Measurements from ENCODE around the gene CPEB1. TPM values are rescaled to one million over a fixed set of nuclear protein-coding genes. Genes with fewer than 3 reads are reported as not detected.
"Not testable (repeated sequence)": the region's sequence is repeated elsewhere in the genome, so short reads cannot be mapped to it uniquely, and the experiment has no call there.

The CPEB1 gene
- total RNA-seq, 1 experiment from 2014 or later = 0.37 TPM

GRCh38 chr15:82662641-82663040 lies 15.5 kb upstream of the CPEB1 start:
- Histone ChIP-seq H3K27ac (no peak overlapping the region), H3K4me1 (replicated peaks) (no peaks in the 10 kb centered on the region), H3K27me3 (replicated peaks) (no peaks in the 10 kb centered on the region), H3K36me3 (no peaks in the 10 kb centered on the region), H3K9me3 (replicated peaks) (no peaks in the 10 kb centered on the region), H3K4me3 (no peak overlapping the region)
- DNase-seq (ENCODE audit: low read depth in 1 of 2, low spot score in 2 of 2) = no peak

- Histone ChIP-seq H3K4me3 (no peak overlapping the region), H3K36me3 (no peaks in the 10 kb centered on the region), H3K4me1 (replicated peaks) (no peaks in the 10 kb centered on the region), H3K9me3 (replicated peaks) (no peaks in the 10 kb centered on the region), H3K27me3 (replicated peaks) (no peaks in the 10 kb centered on the region), H3K27ac (no peak overlapping the region)
- DNase-seq (ENCODE audit: low read depth in 1 of 2, low spot score in 2 of 2) = no peak
Measured at GRCh38 chr15:82660378-82660777, 13.2 kb upstream of the CPEB1 start.

GRCh38 chr15:82656641-82657266 lies 9.6 kb upstream of the CPEB1 start:
- Histone ChIP-seq H3K4me1 (replicated peaks) (no peaks in the 10 kb centered on the region), H3K36me3 (no peaks in the 10 kb centered on the region), H3K27me3 (replicated peaks) (no peaks in the 10 kb centered on the region), H3K4me3 (no peak overlapping the region), H3K27ac (no peak overlapping the region), H3K9me3 (replicated peaks) (no peaks in the 10 kb centered on the region)
- DNase-seq (ENCODE audit: low read depth in 1 of 2, low spot score in 2 of 2) = no peak

GRCh38 chr15:82655606-82656005 lies 8.4 kb upstream of the CPEB1 start:
- Histone ChIP-seq H3K36me3 (no peaks in the 10 kb centered on the region), H3K4me3 (no peak overlapping the region), H3K4me1 (replicated peaks) (no peaks in the 10 kb centered on the region), H3K27ac (no peak overlapping the region), H3K9me3 (replicated peaks) (no peaks in the 10 kb centered on the region), H3K27me3 (replicated peaks) (no peaks in the 10 kb centered on the region)
- DNase-seq (ENCODE audit: low read depth in 1 of 2, low spot score in 2 of 2) = no peak

- no peak for DNase-seq (ENCODE audit: low read depth in 1 of 2, low spot score in 2 of 2)
- no peak overlapping the region for H3K27ac ChIP-seq
Measured at GRCh38 chr15:82653483-82654168, 6.5 kb upstream of the CPEB1 start.

GRCh38 chr15:82651708-82652107 lies 4.5 kb upstream of the CPEB1 start:
- H3K27me3 ChIP-seq (replicated peaks) = peaks cover 18% of the 10 kb centered on the region
- DNase-seq (ENCODE audit: low read depth in 1 of 2, low spot score in 2 of 2) = no peak
- peaks cover 7% of the 10 kb centered on the region for H3K9me3 ChIP-seq (replicated peaks)
- no peak overlapping the region for H3K27ac ChIP-seq
- no peaks in the 10 kb centered on the region for H3K36me3 ChIP-seq
- no peak overlapping the region for H3K4me3 ChIP-seq
- peaks cover 15% of the 10 kb centered on the region for H3K4me1 ChIP-seq (replicated peaks)

More at GRCh38 chr15:82653483-82654168, 6.5 kb upstream of the CPEB1 start:
- Histone ChIP-seq H3K27me3 (replicated peaks) (no peaks in the 10 kb centered on the region; the same call in 1 of the 2 replicates), H3K9me3 (replicated peaks) (no peaks in the 10 kb centered on the region), H3K4me1 (replicated peaks) (no peaks in the 10 kb centered on the region), H3K36me3 (no peaks in the 10 kb centered on the region), H3K4me3 (no peak overlapping the region)

- peaks cover 8% of the 10 kb centered on the region for H3K9me3 ChIP-seq (replicated peaks)
- peaks cover 15% of the 10 kb centered on the region for H3K4me1 ChIP-seq (replicated peaks)
- H3K27ac ChIP-seq = no peak overlapping the region
- peaks cover 24% of the 10 kb centered on the region for H3K27me3 ChIP-seq (replicated peaks)
- no peaks in the 10 kb centered on the region for H3K36me3 ChIP-seq
- H3K4me3 ChIP-seq = no peak overlapping the region
- no peak for DNase-seq (ENCODE audit: low read depth in 1 of 2, low spot score in 2 of 2)
Measured at GRCh38 chr15:82650046-82650670, 3.0 kb upstream of the CPEB1 start.

GRCh38 chr15:82649226-82649999 lies 2.2 kb upstream of the CPEB1 start:
- peaks cover 15% of the 10 kb centered on the region for H3K4me1 ChIP-seq (replicated peaks)
- DNase-seq (ENCODE audit: low read depth in 1 of 2, low spot score in 2 of 2) = no peak
- peaks cover 24% of the 10 kb centered on the region for H3K27me3 ChIP-seq (replicated peaks)
- H3K9me3 ChIP-seq (replicated peaks) = peaks cover 8% of the 10 kb centered on the region
- H3K27ac ChIP-seq = no peak overlapping the region
- H3K4me3 ChIP-seq = no peak overlapping the region
- H3K36me3 ChIP-seq = no peaks in the 10 kb centered on the region

- H3K4me3 ChIP-seq = peak overlapping the region; percentile 43
- H3K36me3 ChIP-seq = no peaks in the 10 kb centered on the region
- peaks cover 15% of the 10 kb centered on the region for H3K4me1 ChIP-seq (replicated peaks)
- no peak overlapping the region for H3K27ac ChIP-seq
- H3K9me3 ChIP-seq (replicated peaks) = peaks cover 8% of the 10 kb centered on the region
- no peak for DNase-seq (ENCODE audit: low read depth in 1 of 2, low spot score in 2 of 2)
- peaks cover 24% of the 10 kb centered on the region for H3K27me3 ChIP-seq (replicated peaks)
Measured at GRCh38 chr15:82648257-82649103, 1.3 kb upstream of the CPEB1 start.

- Histone ChIP-seq H3K4me1 (replicated peaks) (peaks cover 15% of the 10 kb centered on the region), H3K36me3 (no peaks in the 10 kb centered on the region), H3K4me3 (peak overlapping the region; percentile 43), H3K27ac (no peak overlapping the region), H3K27me3 (replicated peaks) (peaks cover 24% of the 10 kb centered on the region), H3K9me3 (replicated peaks) (peaks cover 8% of the 10 kb centered on the region)
- no peak for DNase-seq (ENCODE audit: low read depth in 1 of 2, low spot score in 2 of 2)
Measured at GRCh38 chr15:82647835-82648256, 683 bp upstream of the CPEB1 start.

- H3K4me1 ChIP-seq (replicated peaks) = peaks cover 15% of the 10 kb centered on the region
- H3K4me3 ChIP-seq = no peak overlapping the region
- H3K27me3 ChIP-seq (replicated peaks) = peaks cover 24% of the 10 kb centered on the region
- no peaks in the 10 kb centered on the region for H3K36me3 ChIP-seq
- DNase-seq (ENCODE audit: low read depth in 1 of 2, low spot score in 2 of 2) = no peak
- peaks cover 8% of the 10 kb centered on the region for H3K9me3 ChIP-seq (replicated peaks)
- no peak overlapping the region for H3K27ac ChIP-seq
Measured at GRCh38 chr15:82646250-82647044, 716 bp downstream of the CPEB1 start.

- H3K4me3 ChIP-seq; H3K9me3 ChIP-seq (replicated peaks); H3K27ac ChIP-seq; H3K36me3 ChIP-seq; DNase-seq (ENCODE audit: low read depth in 1 of 2, low spot score in 2 of 2): not testable (repeated sequence)
- Histone ChIP-seq H3K4me1 (replicated peaks) (peaks cover 15% of the 10 kb centered on the region), H3K27me3 (replicated peaks) (peaks cover 24% of the 10 kb centered on the region)
Measured at GRCh38 chr15:82644967-82645852, 2.0 kb downstream of the CPEB1 start.
